Measurements from ENCODE around the gene ANXA6.

- TF ChIP-seq ZNF687 (IDR thresholded peaks at IDR 0.05): no peak
- no peak for TF ChIP-seq EZH2 (IDR thresholded peaks at IDR 0.05; ENCODE audit: borderline replicate concordance, control insufficient read depth, low read depth, low read length)
- TF ChIP-seq CTCF (IDR thresholded peaks at IDR 0.05 in 2 of 3, conservative IDR thresholded peaks at IDR 0.05 in 1 of 3; ENCODE audit: control insufficient read depth in 2 of 3, extremely low read depth in 1 of 3, insufficient read depth in 1 of 3, low read depth in 3 of 3, low read length in 3 of 3): no peak
- TF ChIP-seq, protein P1, sequence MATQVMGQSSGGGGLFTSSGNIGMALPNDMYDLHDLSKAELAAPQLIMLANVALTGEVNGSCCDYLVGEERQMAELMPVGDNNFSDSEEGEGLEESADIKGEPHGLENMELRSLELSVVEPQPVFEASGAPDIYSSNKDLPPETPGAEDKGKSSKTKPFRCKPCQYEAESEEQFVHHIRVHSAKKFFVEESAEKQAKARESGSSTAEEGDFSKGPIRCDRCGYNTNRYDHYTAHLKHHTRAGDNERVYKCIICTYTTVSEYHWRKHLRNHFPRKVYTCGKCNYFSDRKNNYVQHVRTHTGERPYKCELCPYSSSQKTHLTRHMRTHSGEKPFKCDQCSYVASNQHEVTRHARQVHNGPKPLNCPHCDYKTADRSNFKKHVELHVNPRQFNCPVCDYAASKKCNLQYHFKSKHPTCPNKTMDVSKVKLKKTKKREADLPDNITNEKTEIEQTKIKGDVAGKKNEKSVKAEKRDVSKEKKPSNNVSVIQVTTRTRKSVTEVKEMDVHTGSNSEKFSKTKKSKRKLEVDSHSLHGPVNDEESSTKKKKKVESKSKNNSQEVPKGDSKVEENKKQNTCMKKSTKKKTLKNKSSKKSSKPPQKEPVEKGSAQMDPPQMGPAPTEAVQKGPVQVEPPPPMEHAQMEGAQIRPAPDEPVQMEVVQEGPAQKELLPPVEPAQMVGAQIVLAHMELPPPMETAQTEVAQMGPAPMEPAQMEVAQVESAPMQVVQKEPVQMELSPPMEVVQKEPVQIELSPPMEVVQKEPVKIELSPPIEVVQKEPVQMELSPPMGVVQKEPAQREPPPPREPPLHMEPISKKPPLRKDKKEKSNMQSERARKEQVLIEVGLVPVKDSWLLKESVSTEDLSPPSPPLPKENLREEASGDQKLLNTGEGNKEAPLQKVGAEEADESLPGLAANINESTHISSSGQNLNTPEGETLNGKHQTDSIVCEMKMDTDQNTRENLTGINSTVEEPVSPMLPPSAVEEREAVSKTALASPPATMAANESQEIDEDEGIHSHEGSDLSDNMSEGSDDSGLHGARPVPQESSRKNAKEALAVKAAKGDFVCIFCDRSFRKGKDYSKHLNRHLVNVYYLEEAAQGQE (IDR thresholded peaks at IDR 0.05; ENCODE audit: low read depth, low read length): no peak
- TF ChIP-seq SMC3 (IDR thresholded peaks at IDR 0.05; ENCODE audit: borderline replicate concordance, low read length): no peak
- no peak for TF ChIP-seq POLR2A (IDR thresholded peaks at IDR 0.05; ENCODE audit: low read depth, low read length)
- TF ChIP-seq BACH1 (IDR thresholded peaks at IDR 0.05; ENCODE audit: borderline replicate concordance): no peak
- no peak for TF ChIP-seq CREB1 (IDR thresholded peaks at IDR 0.05; ENCODE audit: low read depth)
- no peak for TF ChIP-seq SREBF2 (IDR thresholded peaks at IDR 0.05; ENCODE audit: low read length)
- TF ChIP-seq MTA3 (IDR thresholded peaks at IDR 0.05; ENCODE audit: borderline replicate concordance, low read length): no peak
Observed at GRCh38 chr5:151101151-151101550, 56.4 kb downstream of the ANXA6 start.
